GOT3 (cell line): ENCODE data around the gene CTNND2.
"Not testable (repeated sequence)": the region's sequence is repeated elsewhere in the genome, so short reads cannot be mapped to it uniquely, and the experiment has no call there.

Experiments used
- DNase-seq: peaks from one replicate; lab custom pipeline; 2025; ENCODE audit warnings: mixed read lengths; lab: John Stamatoyannopoulos, UW

The CTNND2 gene

DNA sequence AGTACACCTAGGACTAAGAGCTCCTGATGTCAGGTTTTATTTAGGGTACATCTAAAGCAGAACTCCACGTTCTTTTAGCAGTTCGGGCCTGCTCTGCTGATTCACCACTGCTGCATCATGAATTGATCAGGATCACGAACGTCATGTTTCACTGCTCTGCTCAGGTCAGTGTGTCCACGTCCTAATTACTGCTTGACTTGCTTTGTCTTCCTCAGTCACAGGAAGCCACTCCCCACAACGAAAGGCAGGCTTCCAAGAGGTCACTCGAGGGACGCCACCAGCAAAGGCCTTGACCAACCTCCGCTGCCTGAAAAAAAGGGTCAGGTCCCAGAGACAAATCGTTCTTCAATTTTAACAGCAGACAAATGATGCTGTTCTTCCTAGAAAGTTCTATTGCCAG is 40.3 kb downstream of the CTNND2 start:
- DNase-seq = no peak

DNA sequence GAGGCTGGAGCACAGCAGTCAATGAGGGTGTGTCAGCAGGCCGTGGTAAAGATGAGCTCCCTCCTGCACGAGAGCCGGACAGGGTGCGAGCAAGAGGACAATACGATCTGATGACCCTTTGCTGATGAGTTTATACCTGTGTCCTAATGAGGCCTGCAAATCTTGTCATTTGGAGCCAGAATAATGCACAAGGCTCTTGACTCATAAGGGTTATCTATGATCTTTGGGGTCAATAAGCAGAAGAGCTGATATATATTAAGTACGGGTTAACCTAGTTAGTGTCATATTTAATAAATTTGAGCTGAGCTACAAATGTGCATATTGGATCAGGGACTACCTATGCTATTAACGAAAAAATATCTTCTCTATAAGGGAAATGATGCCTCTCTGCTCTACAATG is 46.9 kb downstream of the CTNND2 start:
- DNase-seq = no peak

DNA sequence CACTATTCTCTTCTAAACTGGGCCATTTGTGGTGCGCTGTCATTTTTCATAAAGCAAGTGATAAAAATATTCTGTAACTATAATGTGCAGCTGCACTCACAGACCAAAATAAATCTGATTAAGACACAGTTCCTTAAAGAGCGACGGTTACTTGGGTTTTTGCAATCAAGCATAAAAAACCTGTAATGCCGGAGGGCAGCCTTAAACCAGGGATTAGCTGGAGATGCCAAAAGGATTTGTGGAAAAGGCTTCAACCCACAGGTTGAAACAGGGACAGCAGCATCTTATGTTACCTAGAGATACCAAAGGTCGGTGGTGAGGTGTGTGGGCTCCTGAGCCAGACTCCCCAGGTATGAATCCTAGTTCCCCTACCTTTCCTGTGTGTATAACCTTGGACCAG is 49.3 kb downstream of the CTNND2 start:
- no peak for DNase-seq

DNA sequence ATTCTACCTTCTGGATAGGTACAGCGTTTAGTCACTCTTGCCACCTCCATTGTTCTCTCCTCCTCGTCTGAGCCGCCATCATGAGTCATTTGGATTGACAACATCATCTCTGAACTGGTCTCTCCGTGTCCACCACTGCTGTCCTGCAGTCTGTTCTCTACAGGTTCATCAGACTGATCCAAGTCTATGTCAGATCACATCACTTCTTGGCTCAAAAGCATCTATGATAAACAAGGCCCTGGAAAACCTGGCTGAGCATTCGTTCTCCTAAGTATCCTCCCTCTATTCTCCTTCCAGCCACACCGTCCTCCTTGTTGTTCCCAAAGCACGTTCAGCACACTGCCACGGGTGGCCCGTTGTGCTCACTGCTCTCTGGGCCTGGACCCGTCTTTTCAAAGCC is 50.5 kb downstream of the CTNND2 start:
- DNase-seq = no peak

DNA sequence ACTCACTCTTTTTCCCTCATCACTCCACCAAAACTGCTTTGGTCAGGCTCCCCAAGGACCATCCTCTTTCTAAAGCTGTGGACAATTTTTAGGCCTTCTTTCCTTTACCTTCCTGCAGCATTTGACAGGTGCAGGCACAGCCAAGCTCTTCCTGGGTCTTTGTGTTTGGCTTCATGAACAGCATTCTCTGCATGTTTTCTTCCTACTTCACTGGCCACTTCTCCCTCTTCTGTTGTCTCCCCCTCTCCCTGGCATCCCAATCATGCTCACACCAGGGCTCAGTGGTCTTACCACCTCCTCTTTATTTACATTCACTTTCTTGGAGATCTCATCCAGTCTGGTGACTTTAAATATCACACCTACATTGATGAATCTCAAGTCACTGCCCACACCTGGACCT is 51.1 kb downstream of the CTNND2 start:
- no peak for DNase-seq

DNA sequence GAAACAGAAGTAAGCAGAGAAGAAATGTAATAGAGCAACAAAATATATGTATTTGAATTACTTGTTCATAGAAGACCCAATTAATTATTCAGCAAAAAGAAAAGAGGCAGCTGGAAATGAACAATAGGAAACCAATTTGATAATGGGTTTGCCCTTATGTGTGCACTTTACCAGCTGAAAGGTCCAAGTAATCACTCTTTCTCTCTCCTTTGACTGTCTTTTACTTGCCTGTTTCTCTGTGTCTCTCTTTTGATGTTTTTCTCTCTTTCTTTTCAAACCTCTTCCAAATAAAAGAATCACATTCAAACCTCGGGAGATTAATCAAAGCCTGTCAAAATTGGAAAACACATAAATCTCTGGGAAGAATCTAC is 51.5 kb downstream of the CTNND2 start:
- no peak for DNase-seq

DNA sequence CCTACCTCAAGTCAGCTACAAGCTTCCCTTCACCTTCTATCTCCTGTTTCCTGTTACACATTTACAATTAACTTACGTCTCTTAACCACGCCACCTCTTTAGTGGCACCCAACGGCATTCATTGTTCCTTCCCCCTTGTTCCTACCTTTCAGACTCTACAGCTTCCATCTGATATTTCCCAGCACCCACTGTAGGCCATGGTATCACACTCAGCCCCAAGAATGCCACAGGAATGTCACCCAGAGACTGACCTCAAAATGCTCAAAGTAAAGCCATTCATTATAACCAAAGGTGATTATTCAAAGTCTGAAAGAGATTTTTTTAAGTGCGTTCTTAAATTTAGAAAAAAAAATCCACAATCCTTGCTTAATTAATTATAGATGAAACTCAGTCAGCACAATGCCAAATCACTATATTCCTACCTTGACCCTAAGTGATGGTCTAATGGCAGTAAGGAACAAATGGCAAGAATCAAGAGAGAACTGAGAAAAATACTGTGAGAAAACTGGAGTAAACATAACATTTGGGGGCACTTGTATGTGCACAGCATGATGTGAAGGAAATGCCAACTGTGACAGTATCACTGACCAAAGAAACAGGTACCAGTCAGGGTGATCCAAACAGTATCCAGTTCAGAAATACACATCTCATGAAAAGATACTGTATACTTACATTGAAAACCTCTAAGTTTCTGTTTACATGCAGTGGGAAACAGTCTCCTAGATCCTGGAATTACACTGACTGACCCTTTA is 52.1 kb downstream of the CTNND2 start:
- DNase-seq = no peak

DNA sequence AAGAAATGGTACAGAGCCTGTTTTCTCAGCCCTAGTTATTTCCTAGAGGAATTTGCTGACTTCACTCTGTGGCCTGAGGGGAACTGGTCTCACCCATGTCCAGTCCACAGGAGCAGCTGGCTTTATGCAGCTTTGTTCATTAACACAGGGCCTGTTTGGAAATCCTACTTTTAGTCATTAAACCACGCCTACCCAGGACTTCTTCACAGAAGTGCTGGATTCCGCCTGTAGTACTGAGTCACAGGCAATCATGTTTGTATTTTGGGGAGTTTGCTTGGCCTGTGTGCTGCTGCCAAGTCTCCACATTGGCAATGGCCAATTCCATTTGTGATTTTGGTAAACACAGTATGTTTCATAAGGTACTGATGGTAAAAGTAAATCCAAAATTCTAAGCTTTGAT is 52.8 kb downstream of the CTNND2 start:
- DNase-seq = no peak

DNA sequence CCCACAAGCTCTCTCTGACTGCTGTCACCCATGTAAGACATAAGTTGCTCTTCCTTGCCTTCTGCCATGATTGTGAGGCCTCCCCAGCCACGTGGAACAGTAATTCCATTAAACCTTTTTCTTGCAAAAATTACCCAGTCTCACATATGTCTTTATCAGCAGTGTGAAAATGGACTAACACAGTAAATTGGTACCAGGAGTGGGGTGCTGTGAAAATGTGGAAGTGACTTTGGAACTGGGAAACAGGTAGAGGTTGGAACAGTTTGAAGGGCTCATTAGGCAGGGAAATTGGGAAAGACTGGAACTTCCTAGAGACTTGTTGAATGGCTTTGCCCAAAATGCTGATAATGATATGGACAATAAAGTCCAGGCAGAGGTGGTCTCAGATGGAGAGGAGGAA is 75.7 kb downstream of the CTNND2 start:
- DNase-seq = not testable (repeated sequence)

DNA sequence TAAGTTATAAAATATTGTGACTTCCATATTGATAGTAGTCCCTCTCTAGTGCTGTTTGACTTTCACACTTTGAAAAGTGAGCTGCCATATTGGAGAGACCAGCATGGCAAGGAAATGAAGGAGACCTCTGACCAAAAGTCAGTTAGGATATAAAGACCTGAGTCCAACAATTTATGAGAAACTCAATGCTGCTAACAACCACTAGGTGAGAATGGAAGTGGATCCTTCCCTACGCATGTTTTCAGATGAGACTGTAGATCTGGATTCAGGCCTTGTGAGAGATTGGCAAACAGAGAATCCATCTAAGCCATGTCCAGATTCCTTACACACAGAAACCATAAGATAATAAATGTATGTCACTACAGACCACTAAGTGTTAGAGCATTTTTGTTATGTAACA is 81.6 kb downstream of the CTNND2 start:
- DNase-seq = no peak

DNA sequence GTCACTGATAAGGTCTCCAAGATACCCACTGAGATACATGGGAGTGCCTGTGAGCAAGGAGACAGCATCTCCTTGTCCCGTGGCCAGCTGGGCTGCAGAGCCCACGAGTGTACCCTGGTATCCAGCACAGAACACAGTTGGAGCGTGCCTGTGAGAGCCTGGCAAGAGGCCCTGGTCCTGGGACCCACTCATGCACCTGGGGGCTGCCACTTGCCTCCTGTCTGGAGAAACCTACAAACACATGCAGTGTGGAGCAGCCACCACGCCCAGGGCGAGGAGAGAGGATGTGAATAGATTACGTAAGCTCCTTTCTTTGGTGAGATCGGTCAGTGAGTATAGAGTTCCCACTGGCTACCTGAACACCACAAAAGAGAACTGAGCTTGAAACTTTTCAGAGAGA is 88.3 kb downstream of the CTNND2 start:
- no peak for DNase-seq

DNA sequence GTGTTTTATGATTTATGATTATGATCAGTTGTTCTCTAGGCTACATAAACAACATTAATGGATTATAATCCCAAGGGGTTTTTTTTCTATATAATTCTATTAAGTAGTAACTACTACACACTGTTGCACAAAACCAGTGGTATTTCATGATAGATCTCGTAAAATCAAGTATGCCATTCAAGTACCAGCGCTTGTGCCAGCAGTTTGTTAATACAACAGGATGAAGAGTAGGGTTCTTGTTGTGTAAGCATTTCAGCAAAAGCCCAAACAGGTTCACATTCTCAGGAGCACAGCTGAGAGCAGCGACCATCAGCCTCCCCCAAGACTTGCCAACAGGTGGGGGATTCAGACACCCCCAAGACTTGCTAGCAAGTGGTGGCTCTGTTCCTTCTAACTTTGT is 88.8 kb downstream of the CTNND2 start:
- no peak for DNase-seq

DNA sequence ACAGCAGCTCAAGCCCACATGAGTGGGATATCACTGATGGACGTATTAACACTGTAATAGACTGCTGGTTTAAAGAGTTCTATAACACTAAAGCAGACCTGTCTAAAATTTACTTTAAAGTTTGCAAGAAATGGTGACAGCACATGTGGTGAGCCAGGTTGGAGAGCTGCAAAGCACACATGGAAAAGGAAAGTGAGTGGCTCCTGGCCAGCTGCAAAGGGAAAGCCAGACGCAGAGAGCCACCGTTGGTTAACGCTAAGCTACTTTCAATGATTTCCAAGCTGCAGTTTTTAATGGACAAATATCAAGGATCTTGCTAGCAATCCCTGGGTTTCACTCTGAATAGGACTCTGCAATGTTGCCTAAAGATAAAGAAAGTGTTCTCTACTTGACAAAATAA is 89.9 kb downstream of the CTNND2 start:
- no peak for DNase-seq

DNA sequence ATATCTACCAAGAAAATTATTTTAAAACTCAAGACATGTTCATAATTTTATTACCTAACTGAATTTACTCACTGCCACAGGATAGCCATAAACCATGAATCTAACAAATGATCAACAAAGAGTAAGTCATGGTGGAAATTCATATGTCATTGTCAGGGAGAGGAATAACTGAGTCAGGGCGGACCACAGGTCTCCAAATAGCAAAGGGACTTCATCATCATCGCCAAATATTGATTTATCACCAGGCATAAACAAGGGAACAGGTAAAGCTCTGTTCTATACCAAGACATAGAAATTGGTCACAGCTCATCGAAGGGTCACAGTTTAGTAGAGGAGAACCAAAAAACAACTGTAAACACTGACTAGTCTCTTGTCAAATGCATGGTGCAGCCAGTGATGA is 94.8 kb downstream of the CTNND2 start:
- no peak for DNase-seq

DNA sequence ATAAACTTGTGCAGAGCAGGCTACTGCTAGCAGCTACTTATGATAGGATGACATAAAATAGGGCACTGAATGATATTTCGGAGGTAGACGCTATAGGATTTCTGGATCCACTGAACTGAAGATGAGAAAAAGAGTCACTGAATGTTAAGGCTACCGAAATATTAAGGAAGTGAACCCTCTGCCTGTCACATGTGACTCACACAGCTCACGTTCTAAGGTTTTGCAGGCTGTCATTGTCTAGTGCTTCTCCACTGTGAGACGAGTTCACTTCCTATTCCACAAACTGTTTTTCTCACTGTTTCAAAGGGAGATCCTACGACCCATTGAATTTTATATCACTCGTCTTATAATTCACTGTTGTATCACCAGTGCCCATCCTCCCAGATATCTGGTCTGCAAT is 100.8 kb downstream of the CTNND2 start:
- no peak for DNase-seq

DNA sequence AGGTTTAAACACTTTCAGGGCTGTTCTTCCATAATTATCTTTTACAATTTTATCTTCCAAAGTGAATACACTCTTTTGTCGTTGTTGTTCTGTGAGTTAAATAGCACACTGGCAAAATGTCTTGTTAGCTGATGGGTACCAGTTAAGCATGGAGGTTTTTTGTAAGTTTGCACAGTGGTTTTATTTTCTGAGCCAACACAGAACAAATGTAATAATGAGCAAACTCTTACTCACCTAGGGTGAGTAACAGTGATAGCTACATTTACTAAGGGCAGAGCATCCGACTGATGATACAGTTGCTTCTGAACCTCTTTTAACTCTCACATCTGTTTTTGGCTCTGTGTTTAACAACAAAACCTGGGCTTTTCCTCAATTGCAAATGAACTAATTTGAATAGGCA is 103.2 kb downstream of the CTNND2 start:
- DNase-seq = no peak

DNA sequence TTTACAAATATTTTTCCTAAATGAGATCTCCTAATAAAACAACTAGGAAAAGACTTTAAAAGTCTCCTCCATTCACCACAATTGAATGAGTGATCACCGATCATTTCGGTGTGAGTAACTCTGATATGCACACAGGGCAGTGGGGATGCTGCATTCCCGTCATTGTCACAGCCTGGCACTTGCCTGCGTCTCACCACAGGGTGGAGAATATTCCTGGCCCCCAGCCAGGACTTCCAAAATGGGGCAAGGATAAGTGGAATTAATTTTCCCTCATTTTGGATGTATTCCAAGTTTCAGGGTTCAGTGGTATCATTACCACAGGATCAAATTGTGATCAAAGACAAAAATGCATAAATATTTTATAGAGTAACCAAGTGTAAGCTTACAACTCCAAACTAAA is 107.1 kb downstream of the CTNND2 start:
- no peak for DNase-seq

DNA sequence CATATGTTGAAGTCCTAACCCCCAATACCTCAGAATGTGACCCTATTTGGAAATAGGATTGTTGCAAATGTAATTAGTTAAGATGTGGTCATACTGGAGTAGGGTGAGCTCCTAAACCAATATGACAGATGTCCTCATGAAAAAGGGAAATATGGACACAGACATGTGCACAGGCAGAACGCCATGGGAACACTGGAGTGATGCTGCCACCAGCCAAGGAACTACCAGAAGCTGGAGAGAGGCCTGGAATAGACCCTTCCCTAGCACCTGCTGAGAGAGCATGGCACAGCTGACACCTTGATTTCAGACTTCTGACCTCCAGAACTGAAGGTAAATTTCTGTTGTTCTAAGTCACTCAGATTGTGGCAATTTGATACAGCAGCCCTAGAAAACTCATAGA is 110.8 kb downstream of the CTNND2 start:
- no peak for DNase-seq

DNA sequence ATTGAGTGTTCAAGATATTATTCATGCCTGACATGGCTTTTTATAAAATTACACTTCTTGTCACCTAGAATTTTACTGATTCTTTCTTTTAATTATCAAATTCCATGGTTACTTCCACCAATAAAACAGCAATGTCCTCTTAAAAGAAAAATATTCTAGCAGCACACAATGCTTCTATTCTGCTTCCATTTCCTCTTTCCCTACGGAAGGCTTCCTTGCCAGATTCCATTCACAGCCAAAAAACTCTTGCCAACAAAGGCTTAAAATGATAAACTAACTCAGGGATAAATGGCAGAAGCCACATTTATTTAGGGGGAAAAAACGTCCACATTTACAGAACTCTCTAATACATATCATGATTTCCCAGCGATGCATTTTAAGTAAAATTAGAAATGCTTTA is 111.6 kb downstream of the CTNND2 start:
- no peak for DNase-seq

DNA sequence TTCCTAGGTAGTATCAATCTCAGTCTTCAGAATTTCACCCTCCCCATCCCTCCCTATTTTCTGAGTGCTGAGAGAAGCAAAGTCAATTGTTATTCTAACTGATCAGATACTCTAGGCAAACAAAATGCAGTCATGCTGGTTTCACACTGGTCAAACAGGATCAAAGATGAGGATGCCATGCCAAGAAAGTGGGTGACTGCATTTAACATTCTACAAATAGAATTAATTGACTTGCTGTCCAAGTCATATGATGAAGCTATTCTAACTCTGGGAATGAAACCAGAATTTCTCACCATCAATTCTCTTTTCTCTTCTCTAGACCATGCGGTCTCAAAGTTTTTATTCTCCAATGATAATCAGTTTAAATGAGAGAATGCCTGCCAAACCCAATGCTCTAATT is 112.5 kb downstream of the CTNND2 start:
- no peak for DNase-seq

DNA sequence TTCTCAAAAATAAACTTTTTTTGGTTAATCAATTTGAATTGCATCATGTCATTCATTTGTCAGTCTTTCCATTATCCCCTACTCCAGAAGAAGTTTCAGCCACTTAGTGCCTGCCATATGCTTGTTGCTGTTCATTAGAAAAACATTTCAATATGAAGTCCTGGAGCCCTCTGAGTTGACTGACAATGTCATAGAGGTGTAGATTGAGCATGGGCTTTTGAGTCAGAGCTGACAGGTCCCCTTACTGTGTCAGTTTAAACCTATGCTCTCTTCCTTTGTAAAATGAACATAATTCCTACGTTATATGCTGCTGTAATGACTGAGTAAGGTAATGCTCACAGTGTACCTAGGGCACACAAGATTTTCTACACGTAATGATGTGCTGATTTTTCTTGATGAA is 114.0 kb downstream of the CTNND2 start:
- no peak for DNase-seq

DNA sequence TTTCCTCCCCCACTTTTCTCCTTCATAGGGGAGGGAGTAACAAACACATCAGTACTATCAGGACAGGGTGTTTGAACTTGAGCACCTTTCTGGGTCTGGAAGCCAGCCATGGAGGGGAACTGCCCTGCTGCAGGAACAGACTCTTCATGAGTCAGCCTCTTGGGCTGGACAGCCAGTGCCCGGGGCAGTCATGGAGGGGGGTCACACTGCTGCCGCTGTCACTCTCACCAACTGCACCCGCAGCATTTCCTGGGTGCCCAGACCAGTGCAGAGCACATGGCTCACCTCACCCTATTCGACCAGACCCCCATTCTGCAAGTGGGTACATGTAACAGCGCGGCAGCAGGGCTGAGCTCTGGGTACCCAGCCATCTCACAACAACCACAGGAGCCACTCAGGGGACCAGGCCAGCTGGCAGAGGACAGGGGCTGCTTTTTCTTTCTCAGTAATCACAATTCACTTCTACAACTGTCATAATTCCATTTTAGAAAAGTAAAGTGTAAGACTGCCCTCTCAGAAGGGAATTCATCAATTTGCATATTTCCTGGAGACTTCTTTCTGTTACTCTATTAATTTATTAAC is 118.4 kb downstream of the CTNND2 start:
- no peak for DNase-seq

DNA sequence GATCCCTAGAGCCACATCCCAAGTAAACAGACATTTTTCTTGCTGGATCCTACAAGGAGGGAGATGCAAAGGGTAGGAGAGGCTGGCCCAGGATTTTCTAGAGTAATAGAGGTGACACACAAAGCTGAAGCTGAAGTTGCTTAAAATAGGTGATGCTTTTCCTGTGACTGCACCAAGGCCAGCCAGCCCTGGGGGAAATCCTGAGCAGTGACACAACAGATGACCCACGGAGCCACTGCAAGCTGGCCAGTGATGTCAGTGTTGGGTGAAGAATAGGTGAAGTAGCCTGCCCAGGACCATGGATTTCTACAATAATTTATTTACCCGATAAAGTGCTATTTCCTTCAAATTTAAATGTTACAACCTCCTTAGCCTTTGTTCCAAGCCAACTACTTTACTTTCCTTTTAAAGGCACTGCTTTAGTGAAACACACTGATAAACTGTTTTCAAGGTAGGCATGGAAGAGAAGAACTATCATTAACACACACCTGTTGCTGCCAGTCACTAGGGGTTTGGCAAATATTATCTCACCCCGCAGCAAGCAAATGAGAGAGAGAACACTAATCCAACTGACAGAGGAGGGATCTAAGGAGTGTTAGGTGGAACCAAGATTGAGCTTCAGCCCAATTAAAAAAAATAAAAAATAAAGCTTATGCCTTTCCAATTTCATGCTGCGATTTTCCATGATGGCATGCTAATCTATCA is 123.5 kb downstream of the CTNND2 start:
- no peak for DNase-seq

DNA sequence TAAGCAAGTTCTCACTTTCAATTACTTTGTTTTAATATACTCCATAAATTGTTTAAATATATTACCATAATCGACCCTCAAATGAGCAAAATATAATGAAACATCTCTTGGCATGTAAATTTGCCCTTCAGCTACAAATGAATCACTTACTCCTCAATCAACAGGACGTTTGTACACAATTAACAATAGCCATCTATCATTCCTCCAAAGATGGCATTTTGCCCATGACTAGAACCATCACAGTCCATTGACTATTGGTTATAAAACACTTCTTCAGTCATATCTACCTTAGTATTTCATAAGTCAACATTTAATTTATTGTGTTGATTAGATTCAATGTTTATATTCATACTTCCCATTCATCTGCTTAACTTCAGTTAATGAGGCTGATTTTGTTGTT is 127.2 kb downstream of the CTNND2 start:
- no peak for DNase-seq
